Measurements from ENCODE around the gene EPB41L5. TPM values are rescaled to one million over a fixed set of nuclear protein-coding genes. Genes with fewer than 3 reads are reported as not detected.
"Not testable (repeated sequence)": the region's sequence is repeated elsewhere in the genome, so short reads cannot be mapped to it uniquely, and the experiment has no call there.

Gene EPB41L5
- total RNA-seq, 1 donor, result 25.0 TPM

GRCh38 chr2:120042359-120042758 is 29.5 kb downstream of the EPB41L5 start:
- no peak for DNase-seq (ENCODE audit: low read depth)
- H3K4me3 ChIP-seq (ENCODE audit: low read depth, low read length), result no peak overlapping the region
- TF ChIP-seq CTCF (IDR thresholded peaks at IDR 0.05; ENCODE audit: insufficient read depth, low read depth, low read length), result no peak

- DNase-seq (ENCODE audit: low read depth), result no peak
- no peak overlapping the region for H3K4me3 ChIP-seq (ENCODE audit: low read depth, low read length)
- TF ChIP-seq CTCF (IDR thresholded peaks at IDR 0.05; ENCODE audit: insufficient read depth, low read depth, low read length), result no peak
Measured at GRCh38 chr2:120044336-120044735, 31.5 kb downstream of the EPB41L5 start.

GRCh38 chr2:120045775-120046174 is 32.9 kb downstream of the EPB41L5 start:
- not testable (repeated sequence) for H3K4me3 ChIP-seq (ENCODE audit: low read depth, low read length); DNase-seq (ENCODE audit: low read depth)

GRCh38 chr2:120046252-120046651 is 33.4 kb downstream of the EPB41L5 start:
- not testable (repeated sequence) for H3K4me3 ChIP-seq (ENCODE audit: low read depth, low read length); DNase-seq (ENCODE audit: low read depth)

GRCh38 chr2:120052597-120052996 is 39.7 kb downstream of the EPB41L5 start:
- DNase-seq (ENCODE audit: low read depth), result peak; percentile 69
- no peak for TF ChIP-seq CTCF (IDR thresholded peaks at IDR 0.05; ENCODE audit: insufficient read depth, low read depth, low read length)
- H3K4me3 ChIP-seq (ENCODE audit: low read depth, low read length), result no peak overlapping the region

- H3K4me3 ChIP-seq (ENCODE audit: low read depth, low read length), result no peak overlapping the region
- DNase-seq (ENCODE audit: low read depth), result no peak
- no peak for TF ChIP-seq CTCF (IDR thresholded peaks at IDR 0.05; ENCODE audit: insufficient read depth, low read depth, low read length)
Measured at GRCh38 chr2:120053891-120054290, 41.0 kb downstream of the EPB41L5 start.

GRCh38 chr2:120059483-120059882 is 46.6 kb downstream of the EPB41L5 start:
- no peak for DNase-seq (ENCODE audit: low read depth)
- no peak overlapping the region for H3K4me3 ChIP-seq (ENCODE audit: low read depth, low read length)
- no peak for TF ChIP-seq CTCF (IDR thresholded peaks at IDR 0.05; ENCODE audit: insufficient read depth, low read depth, low read length)

GRCh38 chr2:120060088-120060623 is 47.3 kb downstream of the EPB41L5 start:
- no peak for DNase-seq (ENCODE audit: low read depth)
- H3K4me3 ChIP-seq (ENCODE audit: low read depth, low read length), result no peak overlapping the region
- TF ChIP-seq CTCF (IDR thresholded peaks at IDR 0.05; ENCODE audit: insufficient read depth, low read depth, low read length), result no peak

Data from fibroblast of villous mesenchyme (primary cell).